Endodermal cell (in vitro differentiated cells): ENCODE data around the gene SMARCC1. TPM values are rescaled to one million over a fixed set of nuclear protein-coding genes. Genes with fewer than 3 reads are reported as not detected.

Source experiments
- DNase-seq: peaks from one replicate; pipeline ENCODE4 v3.0.0-alpha.2; 2017
- H3K27ac ChIP-seq: 2 replicates; pipeline ENCODE4 v1.5.1; 2013; ENCODE audit warnings: mild to moderate bottlenecking, low read depth, low read length, moderate library complexity
- H3K27me3 ChIP-seq: 2 replicates; pipeline ENCODE4 v1.6.1; 2013; ENCODE audit warnings: mild to moderate bottlenecking, low read length, moderate library complexity; ENCODE audit not compliant: insufficient read depth, control insufficient read depth, poor library complexity, severe bottlenecking
- H3K36me3 ChIP-seq: 2 replicates; pipeline ENCODE4 v1.7.0; 2013; ENCODE audit warnings: mild to moderate bottlenecking, low read length, moderate library complexity; ENCODE audit not compliant: control insufficient read depth, insufficient read depth
- H3K4me1 ChIP-seq: one replicate; pipeline ENCODE4 v1.7.0; 2013; ENCODE audit warnings: low read length; ENCODE audit not compliant: control insufficient read depth, insufficient read depth
- H3K4me3 ChIP-seq: 2 replicates; pipeline ENCODE4 v1.5.1; 2013; ENCODE audit warnings: mild to moderate bottlenecking, low read length, moderate library complexity
- H3K9ac ChIP-seq: 2 replicates; pipeline ENCODE4 v1.6.1; 2013; ENCODE audit warnings: mild to moderate bottlenecking, low read length, moderate library complexity; ENCODE audit not compliant: poor library complexity, severe bottlenecking; ENCODE audit errors: extremely low read depth
- H3K9me3 ChIP-seq: 2 replicates; pipeline ENCODE4 v1.6.1; 2013; ENCODE audit warnings: mild to moderate bottlenecking, low read length, moderate library complexity; ENCODE audit not compliant: control insufficient read depth
- H3K27ac Mint-ChIP-seq: 2 replicates; pipeline ENCODE4 v1.8.0; 2020; ENCODE audit warnings: mixed read lengths
- H3K27me3 Mint-ChIP-seq: 2 replicates; pipeline ENCODE4 v1.8.0; 2021; ENCODE audit warnings: mild to moderate bottlenecking, mixed read lengths; ENCODE audit not compliant: insufficient read depth
- H3K36me3 Mint-ChIP-seq: 2 replicates; pipeline ENCODE4 v1.8.0; 2020; ENCODE audit warnings: low read depth, mixed read lengths
- H3K4me1 Mint-ChIP-seq: 2 replicates; pipeline ENCODE4 v1.8.0; 2020; ENCODE audit warnings: mixed read lengths
- H3K4me3 Mint-ChIP-seq: 2 replicates; pipeline ENCODE4 v1.8.0; 2020; ENCODE audit warnings: mild to moderate bottlenecking, moderate library complexity, mixed read lengths
- H3K9me3 Mint-ChIP-seq: 2 replicates; pipeline ENCODE4 v1.8.0; 2020; ENCODE audit warnings: mild to moderate bottlenecking, mixed read lengths
- WGBS, 2 experiments: methylation state at CpG; one replicate each; pipeline versions ENCODE4 v1.1.5 to v1.1.7; 2013; ENCODE audit warnings: missing lambda C conversion rate in 2 of 2, mixed read lengths in 1 of 2; ENCODE audit not compliant: insufficient coverage in 1 of 2, insufficient read length in 1 of 2; 5-methylcytosine and 5-hydroxymethylcytosine counted together
- total RNA-seq, 2 donors: library from RNA; stranded (reverse); fragmentation: NEBNext Ultra II Directional in 1 of 2; extraction: Animal tissue kit (Norgen Biotek cat#: 25700) in 1 of 2; gene quantifications; 2 replicates in 1 of 2; 3 replicates in 1 of 2; pipeline ENCODE4 v1.2.1, GENCODE V29; 2021
- TF ChIP-seq, protein P1 (sequence below): fragments of 200-600 bp; sonication (generic); conservative IDR thresholded peaks from 2 replicates; pipeline ENCODE4 v1.5.0; 2021; ENCODE audit warnings: antibody characterized with exemption, mild to moderate bottlenecking

The SMARCC1 gene
- total RNA-seq, 2 donors from 2014 or later, result 200 to 231 TPM

DNA sequence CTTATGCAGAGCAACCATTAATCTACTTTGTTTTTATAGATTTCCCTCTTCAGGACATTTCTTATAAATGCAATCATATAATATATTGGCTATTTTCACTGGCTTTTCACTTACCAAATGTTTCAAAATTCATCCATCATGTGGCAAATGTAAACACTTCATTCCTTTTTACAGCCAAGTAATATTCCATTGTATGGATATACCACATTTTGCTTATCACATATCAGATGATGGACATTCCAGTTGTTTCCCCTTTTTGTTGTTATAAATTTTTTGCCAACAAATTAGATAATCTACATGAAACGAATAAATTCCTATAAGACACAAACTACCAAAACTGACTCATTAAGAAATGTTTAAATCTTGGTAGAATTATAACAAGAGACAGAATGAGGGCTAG, 123.2 kb downstream of the SMARCC1 start:
- H3K36me3 Mint-ChIP-seq, result peaks cover 80% of the 10 kb centered on the region

GRCh38 chr3:47652142-47652541, 129.6 kb downstream of the SMARCC1 start:
- no peaks in the 10 kb centered on the region for H3K27me3 Mint-ChIP-seq
- H3K36me3 ChIP-seq, result peaks cover 85% of the 10 kb centered on the region
- peaks cover 71% of the 10 kb centered on the region for H3K36me3 Mint-ChIP-seq
- peaks cover 4% of the 10 kb centered on the region for H3K9me3 Mint-ChIP-seq
- TF ChIP-seq, protein P1, sequence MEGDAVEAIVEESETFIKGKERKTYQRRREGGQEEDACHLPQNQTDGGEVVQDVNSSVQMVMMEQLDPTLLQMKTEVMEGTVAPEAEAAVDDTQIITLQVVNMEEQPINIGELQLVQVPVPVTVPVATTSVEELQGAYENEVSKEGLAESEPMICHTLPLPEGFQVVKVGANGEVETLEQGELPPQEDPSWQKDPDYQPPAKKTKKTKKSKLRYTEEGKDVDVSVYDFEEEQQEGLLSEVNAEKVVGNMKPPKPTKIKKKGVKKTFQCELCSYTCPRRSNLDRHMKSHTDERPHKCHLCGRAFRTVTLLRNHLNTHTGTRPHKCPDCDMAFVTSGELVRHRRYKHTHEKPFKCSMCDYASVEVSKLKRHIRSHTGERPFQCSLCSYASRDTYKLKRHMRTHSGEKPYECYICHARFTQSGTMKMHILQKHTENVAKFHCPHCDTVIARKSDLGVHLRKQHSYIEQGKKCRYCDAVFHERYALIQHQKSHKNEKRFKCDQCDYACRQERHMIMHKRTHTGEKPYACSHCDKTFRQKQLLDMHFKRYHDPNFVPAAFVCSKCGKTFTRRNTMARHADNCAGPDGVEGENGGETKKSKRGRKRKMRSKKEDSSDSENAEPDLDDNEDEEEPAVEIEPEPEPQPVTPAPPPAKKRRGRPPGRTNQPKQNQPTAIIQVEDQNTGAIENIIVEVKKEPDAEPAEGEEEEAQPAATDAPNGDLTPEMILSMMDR, result no peak
- H3K9ac ChIP-seq, result no peak overlapping the region
- H3K4me1 ChIP-seq, result no peaks in the 10 kb centered on the region
- WGBS, 2 experiments, result 95 to 100% methylated on average over 2 to 3 of the region's 3 CpGs
- no peak for DNase-seq
- peaks cover 4% of the 10 kb centered on the region for H3K9me3 ChIP-seq
- no peak overlapping the region for H3K4me3 ChIP-seq
- no peak overlapping the region for H3K4me3 Mint-ChIP-seq
- H3K27ac Mint-ChIP-seq, result no peak overlapping the region
- H3K4me1 Mint-ChIP-seq, result no peaks in the 10 kb centered on the region
- H3K27ac ChIP-seq, result no peak overlapping the region
- H3K27me3 ChIP-seq, result no peaks in the 10 kb centered on the region

More for the DNA sequence above, 123.2 kb downstream of the SMARCC1 start:
- no peaks in the 10 kb centered on the region for H3K27me3 ChIP-seq
- H3K4me1 ChIP-seq, result no peaks in the 10 kb centered on the region
- WGBS, 2 experiments, result 100% methylated on average over 1 of the region's 1 CpG; no CpG with 5 or more reads in 1 of the 2 experiments
- TF ChIP-seq, protein P1, result no peak
- peaks cover 87% of the 10 kb centered on the region for H3K36me3 ChIP-seq
- DNase-seq, result no peak
- Mint-ChIP-seq H3K9me3 (peaks cover 32% of the 10 kb centered on the region), H3K4me3 (no peak overlapping the region), H3K27me3 (no peaks in the 10 kb centered on the region), H3K4me1 (no peaks in the 10 kb centered on the region), H3K27ac (no peak overlapping the region)
- H3K9me3 ChIP-seq, result peaks cover 42% of the 10 kb centered on the region
- peak overlapping the region; percentile 7 for H3K4me3 ChIP-seq
- H3K9ac ChIP-seq, result no peak overlapping the region
- no peak overlapping the region for H3K27ac ChIP-seq

DNA sequence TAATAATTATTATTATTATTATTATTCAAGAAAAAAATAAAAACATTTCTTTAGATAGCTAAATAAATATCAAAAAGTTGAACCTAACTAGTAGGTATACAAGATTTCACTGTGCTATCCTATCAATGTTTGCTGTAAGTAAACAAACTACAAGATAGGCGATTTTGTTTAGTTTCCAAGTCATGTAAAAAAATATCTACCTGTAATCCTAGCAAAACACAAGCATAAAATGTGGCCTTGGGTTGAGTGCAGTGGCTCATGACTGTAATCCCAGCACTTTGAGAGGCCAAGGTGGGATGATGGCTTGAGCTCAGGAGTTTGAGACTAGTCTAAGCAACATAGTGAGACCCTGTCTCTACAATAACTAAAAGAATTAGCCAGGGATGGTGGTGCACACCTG, 131.4 kb downstream of the SMARCC1 start:
- peaks cover 86% of the 10 kb centered on the region for H3K36me3 ChIP-seq
- DNase-seq, result no peak
- no peaks in the 10 kb centered on the region for H3K27me3 ChIP-seq
- no peak overlapping the region for H3K4me3 Mint-ChIP-seq
- H3K9me3 Mint-ChIP-seq, result no peaks in the 10 kb centered on the region
- TF ChIP-seq, protein P1, result no peak
- H3K9me3 ChIP-seq, result no peaks in the 10 kb centered on the region
- H3K4me1 ChIP-seq, result no peaks in the 10 kb centered on the region
- no peak overlapping the region for H3K27ac ChIP-seq
- no peak overlapping the region for H3K4me3 ChIP-seq
- H3K27me3 Mint-ChIP-seq, result no peaks in the 10 kb centered on the region
- H3K9ac ChIP-seq, result no peak overlapping the region
- H3K36me3 Mint-ChIP-seq, result peaks cover 70% of the 10 kb centered on the region
- 80 to 94% methylated on average over 1 of the region's 1 CpG for WGBS, 2 experiments
- no peaks in the 10 kb centered on the region for H3K4me1 Mint-ChIP-seq
- no peak overlapping the region for H3K27ac Mint-ChIP-seq
